GM12801 (cell line): ENCODE measurements around the gene PCDHGA4.

Source experiments
- TF ChIP-seq, protein P1 (sequence below): IDR thresholded peaks from one replicate; pipeline ENCODE4 v1.5.1; 2011; ENCODE audit warnings: control low read depth; ENCODE audit not compliant: insufficient read length; ENCODE audit errors: extremely low read depth

PCDHGA4 gene

DNA sequence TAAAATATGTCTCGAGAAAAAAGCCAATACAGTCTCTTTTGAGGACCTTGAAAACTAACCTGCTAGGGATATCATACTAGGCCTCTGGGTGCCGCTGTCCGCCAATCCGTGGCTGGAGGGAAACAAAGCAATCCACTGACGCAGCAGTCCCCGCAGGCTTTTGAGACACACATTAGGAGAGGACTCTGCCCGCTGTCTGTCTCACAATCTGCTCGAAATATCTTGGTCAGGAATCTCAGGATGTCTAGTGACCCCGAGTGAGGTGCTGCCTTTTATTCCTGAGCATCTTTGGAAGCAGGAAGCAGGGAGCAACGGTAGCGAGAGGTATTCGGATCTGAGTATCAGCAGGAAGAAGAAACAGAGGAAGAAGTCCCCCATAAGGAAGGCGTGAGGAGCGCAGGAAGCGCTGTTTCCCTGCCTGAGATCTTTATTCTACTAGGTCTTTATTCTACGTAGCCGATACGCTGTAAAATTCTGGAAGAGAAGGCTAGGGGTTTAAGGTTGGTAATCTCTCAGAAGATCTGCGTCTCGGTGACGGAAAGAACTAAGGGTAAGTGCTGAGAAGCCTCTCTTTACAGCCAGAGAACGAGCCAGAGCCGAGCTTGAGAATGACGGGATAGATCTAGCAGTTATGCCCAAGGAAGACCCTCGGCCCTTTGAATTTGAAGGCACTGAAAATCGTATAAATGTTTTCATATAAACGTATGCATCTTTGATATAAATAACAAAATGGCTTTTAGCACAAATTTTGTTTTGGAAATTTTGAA, 28.6 kb upstream of the PCDHGA4 start:
- TF ChIP-seq, protein P1, sequence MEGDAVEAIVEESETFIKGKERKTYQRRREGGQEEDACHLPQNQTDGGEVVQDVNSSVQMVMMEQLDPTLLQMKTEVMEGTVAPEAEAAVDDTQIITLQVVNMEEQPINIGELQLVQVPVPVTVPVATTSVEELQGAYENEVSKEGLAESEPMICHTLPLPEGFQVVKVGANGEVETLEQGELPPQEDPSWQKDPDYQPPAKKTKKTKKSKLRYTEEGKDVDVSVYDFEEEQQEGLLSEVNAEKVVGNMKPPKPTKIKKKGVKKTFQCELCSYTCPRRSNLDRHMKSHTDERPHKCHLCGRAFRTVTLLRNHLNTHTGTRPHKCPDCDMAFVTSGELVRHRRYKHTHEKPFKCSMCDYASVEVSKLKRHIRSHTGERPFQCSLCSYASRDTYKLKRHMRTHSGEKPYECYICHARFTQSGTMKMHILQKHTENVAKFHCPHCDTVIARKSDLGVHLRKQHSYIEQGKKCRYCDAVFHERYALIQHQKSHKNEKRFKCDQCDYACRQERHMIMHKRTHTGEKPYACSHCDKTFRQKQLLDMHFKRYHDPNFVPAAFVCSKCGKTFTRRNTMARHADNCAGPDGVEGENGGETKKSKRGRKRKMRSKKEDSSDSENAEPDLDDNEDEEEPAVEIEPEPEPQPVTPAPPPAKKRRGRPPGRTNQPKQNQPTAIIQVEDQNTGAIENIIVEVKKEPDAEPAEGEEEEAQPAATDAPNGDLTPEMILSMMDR, result no peak

DNA sequence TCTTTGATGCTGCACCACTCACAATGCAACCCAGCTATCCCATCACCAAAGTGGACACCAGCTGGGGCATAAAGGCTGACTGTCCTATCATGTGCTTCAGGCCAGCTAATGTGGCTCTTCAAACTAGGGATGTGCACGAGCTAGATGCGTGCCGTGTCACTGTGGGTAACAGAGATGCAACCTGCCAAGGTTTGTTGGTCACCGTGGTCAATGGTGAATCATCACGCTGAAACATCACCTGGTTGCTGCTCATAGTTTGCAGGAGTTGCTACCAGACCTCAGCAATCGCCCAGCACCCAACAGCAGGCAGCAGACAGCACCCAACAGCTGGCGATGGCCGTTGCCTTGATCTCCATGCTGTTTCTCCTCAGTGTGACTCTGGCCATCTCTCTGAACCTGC, 26.6 kb upstream of the PCDHGA4 start:
- TF ChIP-seq, protein P1, result no peak

DNA sequence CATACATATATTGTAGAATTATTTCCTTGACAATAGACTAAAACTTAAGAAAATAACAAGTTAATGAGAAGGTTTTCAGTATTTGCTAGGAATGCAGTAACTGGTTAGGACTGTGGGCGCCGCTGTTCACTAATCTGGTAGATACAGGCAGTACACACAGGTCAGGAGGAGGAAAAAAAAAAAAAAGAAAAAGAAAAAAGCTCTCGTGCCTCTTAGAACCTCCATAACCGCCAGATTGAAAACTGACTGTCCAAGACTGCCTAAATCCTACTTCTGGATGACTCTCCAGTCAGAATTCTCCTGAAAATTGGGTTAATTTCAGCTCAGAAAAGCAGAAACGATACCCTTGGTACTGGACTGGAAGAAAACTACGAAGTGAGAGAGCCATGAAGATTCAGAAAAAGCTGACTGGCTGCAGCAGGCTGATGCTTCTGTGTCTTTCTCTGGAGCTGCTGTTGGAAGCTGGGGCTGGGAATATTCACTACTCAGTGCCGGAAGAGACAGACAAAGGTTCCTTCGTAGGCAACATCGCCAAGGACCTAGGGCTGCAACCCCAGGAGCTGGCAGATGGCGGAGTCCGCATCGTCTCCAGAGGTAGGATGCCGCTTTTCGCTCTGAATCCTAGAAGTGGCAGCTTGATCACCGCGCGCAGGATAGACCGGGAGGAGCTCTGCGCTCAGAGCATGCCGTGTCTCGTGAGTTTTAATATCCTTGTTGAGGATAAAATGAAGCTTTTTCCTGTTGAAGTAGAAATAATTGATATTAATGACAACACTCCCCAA, 24.3 kb upstream of the PCDHGA4 start, which contains the start of gene PCDHGA1:
TSS of gene PCDHGA1 (plus strand) at position 216 of the 782 bp plus-strand sequence.
- TF ChIP-seq, protein P1, result no peak

DNA sequence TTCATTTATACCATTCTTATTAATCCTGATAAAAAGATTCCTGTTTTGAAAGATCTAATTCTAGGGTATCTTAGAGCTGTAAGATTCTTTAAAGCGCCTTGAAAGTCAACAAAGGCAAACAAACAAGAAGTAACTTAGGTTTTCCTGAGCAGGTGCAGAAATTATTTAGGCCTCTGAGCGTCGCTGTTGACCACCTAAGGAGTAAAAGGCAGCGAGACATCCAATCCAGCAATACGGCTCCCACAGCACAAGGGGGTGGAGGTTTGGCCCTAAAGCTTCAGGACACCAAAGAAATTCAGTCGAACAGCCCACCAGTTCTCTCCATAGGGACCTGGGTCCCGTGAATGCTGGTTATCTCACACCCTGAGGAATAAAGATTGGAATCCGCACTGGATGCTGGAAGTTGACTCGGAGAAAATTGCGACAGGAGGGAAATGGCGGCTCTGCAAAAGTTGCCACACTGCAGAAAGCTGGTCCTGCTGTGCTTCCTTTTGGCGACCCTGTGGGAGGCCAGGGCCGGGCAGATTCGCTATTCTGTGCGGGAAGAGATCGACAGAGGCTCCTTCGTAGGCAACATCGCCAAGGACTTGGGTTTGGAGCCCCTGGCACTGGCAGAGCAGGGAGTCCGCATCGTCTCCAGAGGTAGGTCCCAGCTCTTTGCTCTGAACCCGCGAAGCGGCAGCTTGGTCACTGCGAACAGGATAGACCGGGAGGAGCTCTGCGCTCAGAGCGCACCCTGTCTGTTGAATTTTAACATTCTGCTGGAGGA, 16.1 kb upstream of the PCDHGA4 start, which contains the start of gene PCDHGA2:
TSS of gene PCDHGA2 (plus strand) at position 223 of the 769 bp plus-strand sequence.
- TF ChIP-seq, protein P1, result no peak

DNA sequence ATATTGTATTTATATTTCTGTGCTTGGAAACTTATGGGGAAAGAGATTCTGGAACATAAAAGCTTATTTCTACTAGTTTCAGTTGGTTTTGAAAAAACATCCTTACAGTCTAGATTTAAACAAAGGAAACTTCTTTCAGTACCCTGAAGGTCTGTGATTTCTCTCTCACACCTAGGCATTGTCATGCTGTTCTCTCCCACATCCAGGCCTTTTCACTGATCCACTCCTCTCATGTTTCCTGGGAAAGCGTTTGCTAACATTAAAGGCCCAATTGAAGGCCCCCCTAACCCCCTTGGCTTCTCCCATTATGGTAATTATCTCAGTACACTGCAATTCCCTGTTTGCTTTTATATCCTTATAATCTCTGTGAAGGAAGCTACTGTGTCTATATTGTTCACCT, 12.0 kb upstream of the PCDHGA4 start:
- TF ChIP-seq, protein P1, result no peak

DNA sequence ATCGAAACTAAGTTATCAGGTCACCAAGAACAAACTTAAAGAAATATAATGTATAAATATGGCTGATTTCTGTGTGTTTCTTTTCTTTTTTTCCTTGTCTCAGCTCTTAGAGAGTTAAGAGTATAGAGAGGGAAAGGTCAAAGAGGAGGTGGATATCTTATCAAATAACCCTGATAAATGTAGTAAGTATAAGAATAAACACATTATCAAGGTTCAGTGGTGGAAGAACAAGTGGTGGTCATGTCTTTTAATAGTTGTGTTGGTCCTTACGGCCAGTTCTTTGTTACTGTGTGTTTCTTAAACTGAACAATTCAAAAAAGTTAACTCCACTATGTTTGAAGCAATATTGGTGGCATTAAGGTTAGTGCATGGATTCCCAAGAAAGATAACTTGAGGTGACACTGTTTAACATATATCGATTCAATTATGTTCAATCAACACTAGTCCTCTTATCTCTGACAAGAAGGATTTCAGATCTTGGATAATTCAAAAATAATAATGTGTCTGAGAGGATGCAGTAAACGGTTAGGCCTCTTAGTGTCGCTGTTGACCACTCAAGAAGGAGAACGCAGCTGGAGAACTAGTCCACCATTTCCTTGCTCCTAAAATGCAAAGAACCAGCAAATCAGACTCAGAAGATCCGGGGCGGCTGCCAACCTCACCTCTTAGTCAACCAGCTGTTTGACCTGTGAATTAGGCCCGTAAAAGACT, 11.4 kb upstream of the PCDHGA4 start, which contains the start of gene PCDHGA3:
TSS of gene PCDHGA3 (plus strand) at position 588 of the 711 bp plus-strand sequence. CDS start 205 bp downstream, outside the sequence.
- TF ChIP-seq, protein P1, result no peak
